Mononuclear cell (primary cell): ENCODE measurements around the gene TEDC2. TPM values are rescaled to one million over a fixed set of nuclear protein-coding genes. Genes with fewer than 3 reads are reported as not detected.

ENCODE experiments used
- H3K27me3 ChIP-seq: 2 replicates; pipeline ENCODE4 v1.6.0; 2011; ENCODE audit warnings: low read length, control low read depth; ENCODE audit not compliant: insufficient read depth
- H3K4me1 ChIP-seq: 2 replicates; pipeline ENCODE4 v1.5.1; 2011; ENCODE audit warnings: mild to moderate bottlenecking, low read length, control low read depth; ENCODE audit not compliant: insufficient read depth
- H3K4me3 ChIP-seq: 2 replicates; pipeline ENCODE4 v1.5.1; 2011; ENCODE audit warnings: mild to moderate bottlenecking, low read length, moderate library complexity
- H3K9me3 ChIP-seq: 2 replicates; pipeline ENCODE4 v1.5.1; 2011; ENCODE audit warnings: low read depth, mild to moderate bottlenecking, control low read depth, low read length
- total RNA-seq: library from RNA; depleted of rRNA; stranded (reverse); fragments of >200 nt; gene quantifications from one replicate; pipeline ENCODE4 v1.2.3, GENCODE V29; 2012

Gene TEDC2
- total RNA-seq, 1 donor = not detected

- no peak overlapping the region for H3K4me3 ChIP-seq
- no peaks in the 10 kb centered on the region for H3K27me3 ChIP-seq
- H3K4me1 ChIP-seq = peaks cover 22% of the 10 kb centered on the region
- no peaks in the 10 kb centered on the region for H3K9me3 ChIP-seq
Observed at GRCh38 chr16:2499454-2499853, 39.5 kb downstream of the TEDC2 start.

- peaks cover 20% of the 10 kb centered on the region for H3K4me1 ChIP-seq
- H3K27me3 ChIP-seq = no peaks in the 10 kb centered on the region
- no peaks in the 10 kb centered on the region for H3K9me3 ChIP-seq
- no peak overlapping the region for H3K4me3 ChIP-seq
Observed at GRCh38 chr16:2499890-2500429, 40.1 kb downstream of the TEDC2 start.

GRCh38 chr16:2500430-2500917, 40.6 kb downstream of the TEDC2 start:
- Histone ChIP-seq H3K4me1 (peaks cover 20% of the 10 kb centered on the region), H3K4me3 (no peak overlapping the region), H3K27me3 (no peaks in the 10 kb centered on the region), H3K9me3 (no peaks in the 10 kb centered on the region)

GRCh38 chr16:2500918-2501750, 41.2 kb downstream of the TEDC2 start:
- no peaks in the 10 kb centered on the region for H3K9me3 ChIP-seq
- no peak overlapping the region for H3K4me3 ChIP-seq
- H3K4me1 ChIP-seq = peaks cover 20% of the 10 kb centered on the region
- no peaks in the 10 kb centered on the region for H3K27me3 ChIP-seq

GRCh38 chr16:2501946-2502895, 42.3 kb downstream of the TEDC2 start:
- H3K27me3 ChIP-seq = no peaks in the 10 kb centered on the region
- H3K4me1 ChIP-seq = peaks cover 30% of the 10 kb centered on the region
- H3K4me3 ChIP-seq = no peak overlapping the region
- no peaks in the 10 kb centered on the region for H3K9me3 ChIP-seq

- Histone ChIP-seq H3K27me3 (no peaks in the 10 kb centered on the region), H3K4me1 (peaks cover 63% of the 10 kb centered on the region), H3K4me3 (no peak overlapping the region), H3K9me3 (no peaks in the 10 kb centered on the region)
Observed at GRCh38 chr16:2505695-2506094, 45.8 kb downstream of the TEDC2 start.

GRCh38 chr16:2507052-2507659, 47.2 kb downstream of the TEDC2 start:
- H3K4me3 ChIP-seq = no peak overlapping the region
- peaks cover 59% of the 10 kb centered on the region for H3K4me1 ChIP-seq
- H3K27me3 ChIP-seq = no peaks in the 10 kb centered on the region
- H3K9me3 ChIP-seq = no peaks in the 10 kb centered on the region

GRCh38 chr16:2507665-2508064, 47.8 kb downstream of the TEDC2 start:
- Histone ChIP-seq H3K9me3 (no peaks in the 10 kb centered on the region), H3K27me3 (no peaks in the 10 kb centered on the region), H3K4me3 (no peak overlapping the region), H3K4me1 (peaks cover 59% of the 10 kb centered on the region)

- Histone ChIP-seq H3K9me3 (no peaks in the 10 kb centered on the region), H3K4me3 (no peak overlapping the region), H3K27me3 (no peaks in the 10 kb centered on the region), H3K4me1 (peaks cover 59% of the 10 kb centered on the region)
Observed at GRCh38 chr16:2508722-2509400, 49.0 kb downstream of the TEDC2 start.

- peaks cover 75% of the 10 kb centered on the region for H3K4me1 ChIP-seq
Observed at GRCh38 chr16:2511128-2511800, 51.4 kb downstream of the TEDC2 start.

GRCh38 chr16:2511996-2512734, 52.3 kb downstream of the TEDC2 start:
- no peaks in the 10 kb centered on the region for H3K27me3 ChIP-seq
- no peaks in the 10 kb centered on the region for H3K9me3 ChIP-seq
- H3K4me1 ChIP-seq = peaks cover 75% of the 10 kb centered on the region
- no peak overlapping the region for H3K4me3 ChIP-seq

More at GRCh38 chr16:2511128-2511800, 51.4 kb downstream of the TEDC2 start:
- H3K4me3 ChIP-seq = no peak overlapping the region
- H3K27me3 ChIP-seq = no peaks in the 10 kb centered on the region
- no peaks in the 10 kb centered on the region for H3K9me3 ChIP-seq

GRCh38 chr16:2512735-2513404, 53.0 kb downstream of the TEDC2 start:
- peak overlapping the region; percentile 80 for H3K4me3 ChIP-seq
- H3K4me1 ChIP-seq = peaks cover 75% of the 10 kb centered on the region
- H3K9me3 ChIP-seq = no peaks in the 10 kb centered on the region
- H3K27me3 ChIP-seq = no peaks in the 10 kb centered on the region
